HCT116 (cell line): ENCODE measurements around the gene RNF112. TPM values are rescaled to one million over a fixed set of nuclear protein-coding genes. Genes with fewer than 3 reads are reported as not detected.
A peak's percentile ranks its signal among the peaks of the same experiment; 100 is the strongest.

Experiments
- ATAC-seq: fragments of 200-7000 bp; cut with Tn5 transposase; 2 replicates; pipeline ENCODE4 v1.9.1; 2020; ENCODE audit warnings: mild to moderate bottlenecking, moderate library complexity
- BruUV-seq: library from RNA; stranded (reverse); fragments of 400-500 nt; replicated peaks from 2 replicates; lab custom pipeline; 2021; lab: Mats Ljungman, UMichigan
- CTCF ChIA-PET: fragments of 300-600 bp; sonication (Branson Sonifier 250); formaldehyde crosslinking; loops from one replicate; lab custom pipeline; 2021; ENCODE audit warnings: antibody characterized with exemption; lab: Charles Lee
- POLR2A ChIA-PET: fragments of 300-600, 350-600 bp; sonication (Branson Sonifier 250); formaldehyde crosslinking; loops from one replicate; lab custom pipeline; 2021; ENCODE audit warnings: antibody characterized with exemption; lab: Charles Lee
- RAD21 ChIA-PET, 2 experiments: fragments of 300-600 bp; sonication (Branson Sonifier 250); formaldehyde crosslinking; loops; one replicate each; lab custom pipeline; 2023; ENCODE audit warnings: low total read pairs in 2 of 2; ENCODE audit not compliant: uncharacterized antibody in 2 of 2, unreplicated experiment in 2 of 2, low non-redundant PET in 1 of 2; lab: Charles Lee
- DNase-seq: peaks from one replicate; pipeline ENCODE4 v3.0.0-alpha.2; 2010; ENCODE audit warnings: low read depth, low spot score
- H2AFZ ChIP-seq: fragments of 200-600 bp; shearing (Covaris generic), sonication (generic); 2 replicates; pipeline ENCODE4 v1.6.1; 2017; ENCODE audit warnings: low read depth, mixed run types, mixed read lengths, antibody characterized with exemption, low read length; ENCODE audit not compliant: poor library complexity, severe bottlenecking
- H3K27ac ChIP-seq: 2 replicates; pipeline ENCODE4 v1.5.1; 2012; ENCODE audit warnings: low read depth, low read length
- H3K27me3 ChIP-seq: fragments of 200-600 bp; sonication (generic); 2 replicates; pipeline ENCODE4 v1.6.1; 2016; ENCODE audit warnings: mixed run types, low read length, mixed read lengths; ENCODE audit not compliant: insufficient read depth
- H3K36me3 ChIP-seq, 2 experiments: fragments of 200-500 bp in 1 of 2; fragments of 200-600 bp in 1 of 2; sonication (Bioruptor generic) in 1 of 2; sonication (generic) in 1 of 2; 2 replicates each; pipeline versions ENCODE4 v1.5.1 to v1.6.1; 2014 to 2016; ENCODE audit warnings: low read length in 2 of 2, inconsistent platforms in 1 of 2, mixed read lengths in 1 of 2, mixed run types in 1 of 2; ENCODE audit not compliant: insufficient read depth in 2 of 2, control insufficient read depth in 1 of 2
- H3K4me1 ChIP-seq, 2 experiments: fragments of 200-600 bp in 1 of 2; sonication (generic) in 1 of 2; 2 replicates each; pipeline versions ENCODE4 v1.5.1 to v1.6.1; 2012 to 2017; ENCODE audit warnings: low read length in 2 of 2, inconsistent platforms in 1 of 2, mild to moderate bottlenecking in 1 of 2, mixed read lengths in 1 of 2, mixed run types in 1 of 2, moderate library complexity in 1 of 2; ENCODE audit not compliant: insufficient read depth in 2 of 2, control insufficient read depth in 1 of 2
- H3K4me2 ChIP-seq: fragments of 200-600 bp; sonication (generic); 2 replicates; pipeline ENCODE4 v1.6.1; 2017; ENCODE audit warnings: mixed run types, low read length, mixed read lengths
- H3K4me3 ChIP-seq, 2 experiments: fragments of 200-600 bp in 1 of 2; sonication (generic) in 1 of 2; replicated peaks in 1 of 2; 2 replicates each; pipeline ENCODE4 v1.5.1; 2011 to 2016; ENCODE audit warnings: low read length in 2 of 2, control low read depth in 1 of 2, low read depth in 1 of 2, mild to moderate bottlenecking in 1 of 2, mixed read lengths in 1 of 2, mixed run types in 1 of 2
- H3K79me2 ChIP-seq: fragments of 200-600 bp; sonication (generic); 2 replicates; pipeline ENCODE4 v1.6.1; 2017; ENCODE audit warnings: mild to moderate bottlenecking, mixed run types, low read length, moderate library complexity, mixed read lengths; ENCODE audit not compliant: insufficient read depth
- H3K9ac ChIP-seq: fragments of 200-600 bp; sonication (generic); 2 replicates; pipeline ENCODE4 v1.6.1; 2016; ENCODE audit warnings: low read length, mixed read lengths
- H3K9me2 ChIP-seq: fragments of 200-600 bp; sonication (generic), shearing (Covaris generic); 2 replicates; pipeline ENCODE4 v1.6.1; 2017; ENCODE audit warnings: mixed run types, mild to moderate bottlenecking, moderate library complexity; ENCODE audit not compliant: insufficient read depth
- H3K9me3 ChIP-seq, 2 experiments: fragments of 200-500 bp in 1 of 2; fragments of 200-600 bp in 1 of 2; sonication (Bioruptor generic) in 1 of 2; sonication (generic) in 1 of 2; 2 replicates each; pipeline ENCODE4 v1.6.1; 2014 to 2017; ENCODE audit warnings: low read length in 2 of 2, mixed read lengths in 2 of 2, inconsistent platforms in 1 of 2, low read depth in 1 of 2, mild to moderate bottlenecking in 1 of 2, mixed run types in 1 of 2, moderate library complexity in 1 of 2; ENCODE audit not compliant: control insufficient read depth in 1 of 2, insufficient read depth in 1 of 2
- H4K20me1 ChIP-seq: fragments of 200-600 bp; sonication (generic), shearing (Covaris generic); 2 replicates; pipeline ENCODE4 v1.6.1; 2017; ENCODE audit warnings: mixed run types, mild to moderate bottlenecking, moderate library complexity; ENCODE audit not compliant: insufficient read depth
- CBX3 ChIP-seq: IDR thresholded peaks from 2 replicates; pipeline ENCODE4 v1.6.1; 2012; ENCODE audit warnings: low read depth
- CEBPB ChIP-seq: IDR thresholded peaks from 2 replicates; pipeline ENCODE4 v1.6.1; 2012; ENCODE audit warnings: low read depth
- ELF1 ChIP-seq: IDR thresholded peaks from 2 replicates; pipeline ENCODE4 v1.6.1; 2012; ENCODE audit warnings: low read depth, borderline replicate concordance
- EZH2 ChIP-seq: fragments of 200-600 bp; sonication (generic); IDR thresholded peaks from 2 replicates; pipeline ENCODE4 v1.6.1; 2017; ENCODE audit warnings: antibody characterized with exemption, mixed run types
- EZH2phosphoT487 ChIP-seq: fragments of 200-600 bp; IDR thresholded peaks from 2 replicates; pipeline ENCODE4 v1.6.1; 2018; ENCODE audit warnings: antibody characterized with exemption, borderline replicate concordance
- FOSL1 ChIP-seq: IDR thresholded peaks from 2 replicates; pipeline ENCODE4 v1.6.1; 2012; ENCODE audit warnings: low read depth
- MAX ChIP-seq: IDR thresholded peaks from 2 replicates; pipeline ENCODE4 v1.6.1; 2012
- POLR2A ChIP-seq: IDR thresholded peaks from 2 replicates; pipeline ENCODE4 v1.7.0; 2011; ENCODE audit warnings: borderline replicate concordance; ENCODE audit not compliant: insufficient read depth, insufficient read length; ENCODE audit errors: extremely low read depth
- POLR2AphosphoS5 ChIP-seq: IDR thresholded peaks from 2 replicates; pipeline ENCODE4 v1.6.1; 2011; ENCODE audit warnings: mild to moderate bottlenecking, low read depth, low read length, moderate library complexity
- RAD21 ChIP-seq: IDR thresholded peaks from 2 replicates; pipeline ENCODE4 v1.6.1; 2012; ENCODE audit warnings: low read depth, mild to moderate bottlenecking
- SIN3A ChIP-seq: IDR thresholded peaks from 2 replicates; pipeline ENCODE4 v1.6.1; 2012; ENCODE audit warnings: low read depth
- SRF ChIP-seq: IDR thresholded peaks from 2 replicates; pipeline ENCODE4 v1.6.1; 2012; ENCODE audit warnings: low read depth
- YY1 ChIP-seq: IDR thresholded peaks from 2 replicates; pipeline ENCODE4 v1.6.1; 2011; ENCODE audit warnings: low read length, low read depth, moderate library complexity, mild to moderate bottlenecking; ENCODE audit not compliant: insufficient replicate concordance; ENCODE audit errors: extremely low read depth
- ZBTB33 ChIP-seq: IDR thresholded peaks from 2 replicates; pipeline ENCODE4 v1.6.1; 2011; ENCODE audit warnings: mild to moderate bottlenecking, low read length, moderate library complexity; ENCODE audit not compliant: insufficient replicate concordance; ENCODE audit errors: extremely low read depth
- ZFX ChIP-seq: fragments of 450-650 bp; IDR thresholded peaks from 2 replicates; pipeline ENCODE4 v1.6.1; 2017
- ZNF274 ChIP-seq: fragments of 200-500 bp; sonication (Bioruptor generic); IDR thresholded peaks from 2 replicates; pipeline ENCODE4 v1.6.1; 2014; ENCODE audit warnings: mild to moderate bottlenecking, low read depth, low read length, inconsistent platforms
- intact Hi-C: fragments of 100-400 bp; cut with micrococcal nuclease; formaldehyde crosslinking; loops from 2 replicates; pipeline ENCODE4 v1.10.0; 2022
- total RNA-seq: library from RNA; stranded (reverse); gene quantifications from one replicate; pipeline ENCODE4 v1.2.1, GENCODE V29; 2021; ENCODE audit not compliant: unreplicated experiment
- TF ChIP-seq, protein P1 (sequence below): IDR thresholded peaks from 2 replicates; pipeline ENCODE4 v1.6.1; 2012
- TF ChIP-seq, protein P2 (sequence below), 3 experiments: fragments of 200-600 bp in 1 of 3; sonication (generic) in 1 of 3; IDR thresholded peaks in 2 of 3; conservative IDR thresholded peaks in 1 of 3; 2 replicates each; pipeline ENCODE4 v1.5.1; 2012 to 2017; ENCODE audit warnings: low read depth in 2 of 3, low read length in 2 of 3, antibody characterized with exemption in 1 of 3, borderline replicate concordance in 1 of 3, control low read depth in 1 of 3, mild to moderate bottlenecking in 1 of 3, mixed read lengths in 1 of 3, mixed run types in 1 of 3, moderate library complexity in 1 of 3; ENCODE audit not compliant: insufficient read depth in 1 of 3
- TF ChIP-seq, protein P3 (sequence below): IDR thresholded peaks from 2 replicates; pipeline ENCODE4 v1.6.1; 2012; ENCODE audit warnings: low read depth

RNF112 gene
- total RNA-seq, 1 experiment from 2014 or later = 0.98 TPM

DNA sequence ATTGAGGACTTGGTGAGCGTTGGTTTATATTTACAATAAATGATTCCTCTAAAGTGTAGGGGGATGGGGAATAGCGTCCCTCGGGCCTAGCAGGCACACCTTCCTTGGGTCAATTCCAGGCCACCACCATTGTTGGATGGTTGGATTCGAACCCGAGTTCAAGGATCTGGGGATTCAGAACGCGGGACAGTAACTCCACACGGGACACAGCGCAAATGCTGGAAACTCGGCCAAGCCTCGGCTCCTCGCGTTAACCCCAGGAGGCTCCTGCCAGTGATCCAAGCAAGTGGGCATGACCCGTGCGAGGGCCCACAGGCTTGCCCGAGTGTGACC lies 49.1 kb upstream of the RNF112 start:
- TF ChIP-seq YY1 = no peak
- TF ChIP-seq, protein P1, sequence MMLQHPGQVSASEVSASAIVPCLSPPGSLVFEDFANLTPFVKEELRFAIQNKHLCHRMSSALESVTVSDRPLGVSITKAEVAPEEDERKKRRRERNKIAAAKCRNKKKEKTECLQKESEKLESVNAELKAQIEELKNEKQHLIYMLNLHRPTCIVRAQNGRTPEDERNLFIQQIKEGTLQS = no peak
- TF ChIP-seq SRF = no peak
- TF ChIP-seq ZNF274 = no peak
- no peak for TF ChIP-seq CBX3
- TF ChIP-seq POLR2A = no peak
- no peak for TF ChIP-seq SIN3A
- no peak for TF ChIP-seq ELF1
- no peak for TF ChIP-seq ZBTB33
- TF ChIP-seq POLR2AphosphoS5 = no peak
- TF ChIP-seq MAX = no peak
- no peak for TF ChIP-seq EZH2
- TF ChIP-seq, protein P2, sequence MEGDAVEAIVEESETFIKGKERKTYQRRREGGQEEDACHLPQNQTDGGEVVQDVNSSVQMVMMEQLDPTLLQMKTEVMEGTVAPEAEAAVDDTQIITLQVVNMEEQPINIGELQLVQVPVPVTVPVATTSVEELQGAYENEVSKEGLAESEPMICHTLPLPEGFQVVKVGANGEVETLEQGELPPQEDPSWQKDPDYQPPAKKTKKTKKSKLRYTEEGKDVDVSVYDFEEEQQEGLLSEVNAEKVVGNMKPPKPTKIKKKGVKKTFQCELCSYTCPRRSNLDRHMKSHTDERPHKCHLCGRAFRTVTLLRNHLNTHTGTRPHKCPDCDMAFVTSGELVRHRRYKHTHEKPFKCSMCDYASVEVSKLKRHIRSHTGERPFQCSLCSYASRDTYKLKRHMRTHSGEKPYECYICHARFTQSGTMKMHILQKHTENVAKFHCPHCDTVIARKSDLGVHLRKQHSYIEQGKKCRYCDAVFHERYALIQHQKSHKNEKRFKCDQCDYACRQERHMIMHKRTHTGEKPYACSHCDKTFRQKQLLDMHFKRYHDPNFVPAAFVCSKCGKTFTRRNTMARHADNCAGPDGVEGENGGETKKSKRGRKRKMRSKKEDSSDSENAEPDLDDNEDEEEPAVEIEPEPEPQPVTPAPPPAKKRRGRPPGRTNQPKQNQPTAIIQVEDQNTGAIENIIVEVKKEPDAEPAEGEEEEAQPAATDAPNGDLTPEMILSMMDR (IDR thresholded peaks at IDR 0.05 in 2 of 3, conservative IDR thresholded peaks at IDR 0.05 in 1 of 3; ENCODE audit: borderline replicate concordance in 1 of 3, insufficient read depth in 1 of 3, low read depth in 2 of 3, low read length in 2 of 3) = no peak
- TF ChIP-seq EZH2phosphoT487 = no peak
- no peak for TF ChIP-seq ZFX
- no peak for TF ChIP-seq FOSL1
- TF ChIP-seq, protein P3, sequence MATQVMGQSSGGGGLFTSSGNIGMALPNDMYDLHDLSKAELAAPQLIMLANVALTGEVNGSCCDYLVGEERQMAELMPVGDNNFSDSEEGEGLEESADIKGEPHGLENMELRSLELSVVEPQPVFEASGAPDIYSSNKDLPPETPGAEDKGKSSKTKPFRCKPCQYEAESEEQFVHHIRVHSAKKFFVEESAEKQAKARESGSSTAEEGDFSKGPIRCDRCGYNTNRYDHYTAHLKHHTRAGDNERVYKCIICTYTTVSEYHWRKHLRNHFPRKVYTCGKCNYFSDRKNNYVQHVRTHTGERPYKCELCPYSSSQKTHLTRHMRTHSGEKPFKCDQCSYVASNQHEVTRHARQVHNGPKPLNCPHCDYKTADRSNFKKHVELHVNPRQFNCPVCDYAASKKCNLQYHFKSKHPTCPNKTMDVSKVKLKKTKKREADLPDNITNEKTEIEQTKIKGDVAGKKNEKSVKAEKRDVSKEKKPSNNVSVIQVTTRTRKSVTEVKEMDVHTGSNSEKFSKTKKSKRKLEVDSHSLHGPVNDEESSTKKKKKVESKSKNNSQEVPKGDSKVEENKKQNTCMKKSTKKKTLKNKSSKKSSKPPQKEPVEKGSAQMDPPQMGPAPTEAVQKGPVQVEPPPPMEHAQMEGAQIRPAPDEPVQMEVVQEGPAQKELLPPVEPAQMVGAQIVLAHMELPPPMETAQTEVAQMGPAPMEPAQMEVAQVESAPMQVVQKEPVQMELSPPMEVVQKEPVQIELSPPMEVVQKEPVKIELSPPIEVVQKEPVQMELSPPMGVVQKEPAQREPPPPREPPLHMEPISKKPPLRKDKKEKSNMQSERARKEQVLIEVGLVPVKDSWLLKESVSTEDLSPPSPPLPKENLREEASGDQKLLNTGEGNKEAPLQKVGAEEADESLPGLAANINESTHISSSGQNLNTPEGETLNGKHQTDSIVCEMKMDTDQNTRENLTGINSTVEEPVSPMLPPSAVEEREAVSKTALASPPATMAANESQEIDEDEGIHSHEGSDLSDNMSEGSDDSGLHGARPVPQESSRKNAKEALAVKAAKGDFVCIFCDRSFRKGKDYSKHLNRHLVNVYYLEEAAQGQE = no peak
- TF ChIP-seq RAD21 = no peak
- TF ChIP-seq CEBPB = no peak
- Histone ChIP-seq H3K9me2 (no peaks in the 10 kb centered on the region), H3K36me3 (peaks cover 7 to 10% of the 10 kb centered on the region in 2 experiments; a peak in 2 of 4 replicates), H4K20me1 (no peaks in the 10 kb centered on the region), H3K4me1 (peaks cover 9 to 28% of the 10 kb centered on the region in 2 experiments), H3K9me3 (no peaks in the 10 kb centered on the region), H3K4me2 (peak overlapping the region; percentile 86), H2AFZ (no peak overlapping the region), H3K27ac (peak overlapping the region; percentile 76), H3K4me3 (peak overlapping the region; percentile 80 to 91), H3K9ac (peak overlapping the region; percentile 85), H3K27me3 (no peaks in the 10 kb centered on the region), H3K79me2 (0 out of 2 replicates have a peak, but pooled peaks cover 12% of the 10 kb centered on the region)
- no peak for DNase-seq
- no peak; the same call in 1 of the 2 replicates for ATAC-seq
- RAD21 ChIA-PET = interaction anchor here (1.7 to 2.3 kb wide), 2 partner anchors 85 to 401 kb away, joined by 8 to 12 read pairs; no protein-coding TSS in a partner anchor
- intact Hi-C loops = loop anchor here (1.0 to 5.0 kb wide), 3 partner anchors 85 to 390 kb away; no protein-coding TSS in a partner anchor
- CTCF ChIA-PET = interaction anchor here (1.4 to 5.1 kb wide), 8 partner anchors 8 to 405 kb away, joined by 3 to 69 read pairs (median 12); partner anchors contain the start of gene MAPK7
- POLR2A ChIA-PET = interaction anchor here (0.8 to 1.9 kb wide), 4 partner anchors 16 to 286 kb away, joined by 3 to 13 read pairs (median 3); partner anchors contain the start of gene MAPK7
- BruUV-seq = TSS peak; percentile 56
